ENCODE data around the gene CRADD.

GRCh38 chr12:93762059-93762719, 85.0 kb downstream of the CRADD start:
- no peak for TF ChIP-seq CTCF (IDR thresholded peaks at IDR 0.05)
- TF ChIP-seq POLR2A (IDR thresholded peaks at IDR 0.05): no peak
